GM21723 (cell line): ENCODE results near the gene MAGOH.
"Not testable (repeated sequence)": the region's sequence is repeated elsewhere in the genome, so short reads cannot be mapped to it uniquely, and the experiment has no call there.

Experiments used
- ATAC-seq: cut with Tn5 transposase; IDR thresholded peaks from one replicate; pipeline ENCODE4 v1.9.1; 2021; ENCODE audit warnings: mild to moderate bottlenecking, moderate library complexity; ENCODE audit not compliant: unreplicated experiment

Gene MAGOH

DNA sequence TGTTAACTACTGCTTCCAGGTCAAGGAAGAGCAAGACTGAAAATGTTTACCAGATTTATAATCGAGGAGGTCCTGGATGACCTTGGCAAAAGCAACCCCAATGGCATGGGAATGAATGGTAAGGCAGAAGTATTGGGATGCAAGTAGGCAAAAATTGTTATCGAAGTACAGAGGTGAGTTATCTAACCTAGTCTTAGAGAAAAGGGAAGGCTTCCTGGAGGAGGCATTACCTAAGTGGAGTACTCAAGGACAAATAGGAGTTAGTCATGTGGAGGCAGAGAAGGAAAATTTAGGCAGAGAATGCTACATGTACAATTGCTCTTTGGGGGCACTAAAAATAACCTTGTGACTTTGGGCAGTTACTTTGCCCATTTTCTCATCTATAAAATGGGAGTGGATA, 3.5 kb upstream of the MAGOH start:
- ATAC-seq: no peak

GRCh38 chr1:53237638-53238037, 680 bp downstream of the MAGOH start:
- ATAC-seq: no peak

- ATAC-seq: no peak
These were observed 17.4 kb downstream of the MAGOH start for GRCh38 chr1:53220962-53221286.

GRCh38 chr1:53220171-53220961, 18.0 kb downstream of the MAGOH start, which contains the start of gene CZIB:
TSS of gene CZIB (minus strand) at chr1:53220634. CDS start at chr1:53220575, 59 bp downstream.
- peak; percentile 92 for ATAC-seq

DNA sequence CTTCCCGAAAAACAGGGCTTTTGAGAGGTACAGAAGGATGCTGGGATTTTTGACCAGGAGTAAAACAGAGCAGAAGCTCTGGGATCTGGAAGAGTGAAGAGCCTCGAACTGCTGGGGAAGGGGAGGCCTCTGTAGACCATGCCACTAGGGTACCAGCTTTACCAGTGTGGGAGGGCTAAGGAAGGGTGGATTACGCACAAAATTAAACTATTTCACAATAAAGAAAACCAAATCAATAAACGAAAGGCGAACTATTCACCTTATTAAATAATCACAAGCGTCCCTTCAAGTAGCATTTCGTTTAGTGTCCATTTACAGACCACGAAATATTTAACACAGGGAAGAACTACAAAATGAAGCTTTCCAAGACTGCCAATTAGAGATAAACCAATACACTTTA, 18.6 kb downstream of the MAGOH start:
- ATAC-seq: no peak

GRCh38 chr1:53218201-53218600, 20.1 kb downstream of the MAGOH start:
- ATAC-seq: no peak

- ATAC-seq: no peak
These were observed 23.9 kb downstream of the MAGOH start for GRCh38 chr1:53214376-53214940.

DNA sequence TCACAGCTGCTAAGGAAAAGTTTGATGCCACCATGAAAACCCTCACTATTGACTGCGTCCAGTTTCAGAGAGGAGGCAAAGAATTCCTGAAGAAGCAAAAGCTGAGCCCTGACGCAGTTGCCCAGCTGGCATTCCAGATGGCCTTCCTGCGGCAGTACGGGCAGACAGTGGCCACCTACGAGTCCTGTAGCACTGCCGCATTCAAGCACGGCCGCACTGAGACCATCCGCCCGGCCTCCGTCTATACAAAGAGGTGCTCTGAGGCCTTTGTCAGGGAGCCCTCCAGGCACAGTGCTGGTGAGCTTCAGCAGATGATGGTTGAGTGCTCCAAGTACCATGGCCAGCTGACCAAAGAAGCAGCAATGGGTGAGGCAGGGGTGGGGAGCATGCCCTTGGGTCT, 27.4 kb downstream of the MAGOH start:
- ATAC-seq: no peak

DNA sequence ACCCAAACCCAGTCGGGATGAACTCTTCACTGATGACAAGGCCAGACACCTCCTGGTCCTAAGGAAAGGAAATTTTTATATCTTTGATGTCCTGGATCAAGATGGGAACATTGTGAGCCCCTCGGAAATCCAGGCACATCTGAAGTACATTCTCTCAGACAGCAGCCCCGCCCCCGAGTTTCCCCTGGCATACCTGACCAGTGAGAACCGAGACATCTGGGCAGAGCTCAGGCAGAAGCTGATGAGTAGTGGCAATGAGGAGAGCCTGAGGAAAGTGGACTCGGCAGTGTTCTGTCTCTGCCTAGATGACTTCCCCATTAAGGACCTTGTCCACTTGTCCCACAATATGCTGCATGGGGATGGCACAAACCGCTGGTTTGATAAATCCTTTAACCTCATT, 28.0 kb downstream of the MAGOH start:
- ATAC-seq: no peak

DNA sequence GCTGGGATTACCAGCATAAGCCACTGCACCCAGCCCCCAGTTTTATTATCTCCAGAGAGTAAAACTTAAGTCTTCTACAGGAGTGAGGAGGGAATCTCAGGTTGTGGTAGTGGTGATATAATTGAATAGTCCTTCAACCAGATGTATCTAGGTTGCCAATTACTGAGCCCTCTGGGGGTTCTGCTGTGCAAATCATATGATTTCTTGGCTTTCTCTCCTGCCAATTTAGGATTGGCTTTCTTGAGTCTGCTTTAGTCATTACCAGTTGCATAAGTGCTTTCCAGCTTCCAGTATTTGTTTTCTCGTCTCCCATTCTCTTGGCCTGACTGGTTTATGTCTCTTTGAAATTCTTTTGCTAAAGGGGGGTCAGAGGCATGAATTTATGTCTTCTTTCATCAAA, 30.6 kb downstream of the MAGOH start:
- ATAC-seq: no peak

- ATAC-seq: no peak
These were observed 31.5 kb downstream of the MAGOH start for GRCh38 chr1:53206735-53207379.

GRCh38 chr1:53206083-53206685, 32.1 kb downstream of the MAGOH start:
- ATAC-seq: not testable (repeated sequence)

DNA sequence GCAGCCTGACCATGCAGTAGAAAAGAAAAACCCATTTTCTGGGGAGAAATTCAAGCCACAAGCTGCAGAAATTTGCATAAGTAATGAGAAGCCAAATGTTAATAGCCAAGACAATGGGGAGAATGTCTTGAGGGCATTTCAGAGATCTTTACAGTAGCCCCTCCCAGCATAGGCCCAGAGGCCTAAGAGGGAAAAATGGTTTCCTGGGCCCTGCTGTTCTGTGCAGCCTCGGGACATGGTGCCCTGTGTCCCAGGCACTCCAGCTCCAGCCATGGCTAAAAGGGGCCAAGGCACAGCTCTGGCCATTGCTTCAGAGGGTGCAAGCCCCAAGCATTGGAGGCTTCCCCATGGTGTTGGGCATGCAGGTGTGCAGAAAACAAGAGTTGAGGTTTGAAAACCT, 32.8 kb downstream of the MAGOH start:
- ATAC-seq: not testable (repeated sequence)

DNA sequence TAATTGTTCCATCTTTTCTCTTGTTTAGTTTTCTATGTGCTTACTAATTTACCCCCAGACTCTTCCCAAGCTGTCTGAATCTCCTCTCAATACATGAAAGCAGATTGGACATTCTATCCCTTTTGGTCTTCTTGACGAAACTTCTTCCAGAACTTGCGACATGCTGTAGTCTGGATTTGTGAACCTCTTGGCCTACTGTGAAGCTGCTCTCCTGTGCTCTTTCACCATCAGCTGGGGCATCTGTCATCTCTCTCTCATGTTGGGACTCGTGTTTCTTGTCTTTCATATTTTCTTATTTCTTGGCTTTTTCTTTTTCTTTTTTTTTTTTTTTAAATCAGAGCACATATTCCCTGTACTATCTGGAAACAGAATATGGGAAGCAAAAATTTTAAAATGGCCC, 34.9 kb downstream of the MAGOH start:
- no peak for ATAC-seq

DNA sequence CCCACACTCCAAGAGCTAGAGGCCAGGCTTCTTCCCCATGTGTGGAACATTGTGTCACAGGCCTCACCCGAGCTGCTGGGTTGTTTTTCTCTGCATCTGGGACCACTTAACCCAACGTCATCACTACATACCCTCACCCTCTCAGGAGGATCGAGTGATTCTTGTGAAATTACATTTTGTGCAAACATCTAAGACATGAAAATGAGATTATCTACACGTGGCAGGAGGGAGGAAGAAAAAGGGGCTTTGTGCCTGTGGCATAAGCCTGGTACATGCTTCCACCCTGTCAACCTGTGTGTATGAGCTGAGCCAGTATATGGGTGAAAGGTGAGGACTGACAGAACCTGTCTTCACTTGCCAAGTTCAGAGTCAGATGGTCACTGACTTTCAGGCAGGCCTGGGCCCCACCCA, 40.1 kb downstream of the MAGOH start:
- no peak for ATAC-seq

- ATAC-seq: no peak
These were observed 40.8 kb downstream of the MAGOH start for GRCh38 chr1:53197291-53198200.

DNA sequence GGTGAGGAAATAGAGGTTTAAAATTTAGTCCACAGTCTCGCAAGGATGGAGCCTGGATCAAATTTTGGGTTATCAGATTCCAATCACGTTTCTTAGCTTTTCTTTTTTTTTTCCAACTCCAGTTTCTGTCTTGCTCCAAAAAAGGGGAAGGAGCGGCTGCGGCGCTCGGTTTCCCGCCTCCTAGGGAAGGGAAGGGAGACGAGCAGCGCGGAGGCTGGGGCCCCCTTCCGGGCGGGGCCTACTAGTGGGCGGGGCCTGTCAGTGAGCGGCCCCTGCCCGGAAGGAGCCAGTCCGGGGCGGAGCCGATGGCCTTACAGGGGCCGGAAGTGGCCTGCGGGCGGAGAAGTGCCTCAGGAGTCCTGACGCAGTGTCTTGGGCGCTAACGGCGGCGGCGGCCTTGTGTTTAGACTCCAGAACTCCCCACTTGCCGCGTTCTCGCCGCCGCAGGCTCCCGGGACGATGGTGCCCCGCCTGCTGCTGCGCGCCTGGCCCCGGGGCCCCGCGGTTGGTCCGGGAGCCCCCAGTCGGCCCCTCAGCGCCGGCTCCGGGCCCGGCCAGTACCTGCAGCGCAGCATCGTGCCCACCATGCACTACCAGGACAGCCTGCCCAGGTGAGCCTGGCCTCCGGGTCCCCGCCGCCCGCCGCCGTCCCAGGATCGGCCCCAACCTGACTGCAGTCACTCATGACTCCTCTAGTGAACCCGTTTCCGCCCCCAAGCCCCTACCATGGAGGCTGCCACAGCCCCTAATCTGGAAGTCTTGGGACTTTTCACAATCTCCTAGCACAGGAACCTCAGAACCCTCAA, 41.6 kb downstream of the MAGOH start, which contains the start of gene CPT2:
TSS of gene CPT2 (plus strand) at position 340 of the 806 bp plus-strand sequence. CDS start at position 460, 120 bp downstream.
- peak; percentile 99 for ATAC-seq

GRCh38 chr1:53196017-53196484, 42.3 kb downstream of the MAGOH start:
- ATAC-seq: peak; percentile 11

DNA sequence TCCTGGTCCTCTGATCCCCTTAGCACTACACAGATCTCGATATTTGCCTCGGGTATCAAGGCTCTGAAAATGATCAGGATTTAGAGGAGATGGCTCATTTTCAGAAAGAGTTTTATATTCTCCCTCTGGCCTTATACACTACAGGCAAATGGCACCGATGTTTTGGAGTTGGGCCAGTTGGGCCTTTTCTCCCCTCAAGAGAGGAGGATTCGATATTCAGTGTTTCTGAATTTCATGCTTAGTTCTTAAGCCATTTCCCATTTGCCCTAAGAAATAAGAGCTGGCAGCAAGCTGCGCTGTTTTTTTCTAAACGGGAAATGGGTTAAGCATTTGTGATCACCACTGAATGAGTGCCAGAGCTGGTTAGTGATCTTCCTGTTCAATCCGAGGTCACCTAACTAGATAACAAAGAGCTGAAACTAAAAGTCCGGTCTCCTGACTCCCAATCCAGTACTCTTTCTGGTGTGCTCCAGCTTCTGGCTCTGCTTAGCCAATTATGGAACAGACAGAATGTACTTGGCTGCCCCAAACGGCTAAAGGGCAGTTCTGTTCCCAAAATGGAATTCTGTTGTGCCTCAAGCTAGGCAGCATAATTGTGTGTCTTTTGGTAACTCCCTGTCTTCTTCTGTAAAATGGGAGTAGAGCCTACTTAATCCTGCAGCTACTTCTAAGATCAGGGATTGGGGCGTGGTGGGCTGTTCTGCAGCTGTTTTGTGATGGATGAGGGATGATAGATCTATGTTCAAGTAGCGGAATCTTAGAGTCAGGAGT, 42.9 kb downstream of the MAGOH start:
- ATAC-seq: no peak
